HUDEP-2 (cell line): ENCODE measurements around the gene TDRD1.

Experiments used
- DNase-seq, 76 experiments: peaks; one replicate each; lab custom pipeline; 2025; ENCODE audit not compliant: unreplicated experiment in 76 of 76; lab: John Stamatoyannopoulos, UW

TDRD1 gene

GRCh38 chr10:114173921-114174694 is 5.0 kb upstream of the TDRD1 start, which contains the start of gene CCDC186:
TSS of gene CCDC186 (minus strand) at chr10:114174203. CDS start at chr10:114163268, 10,935 bp downstream.
- peak in 75 of 76 experiments; percentile 30 to 93 (median 84) for DNase-seq

GRCh38 chr10:114174695-114175188 is 4.4 kb upstream of the TDRD1 start:
- DNase-seq = peak in 10 of 76 experiments; percentile 0 to 28 (median 11)

- DNase-seq = no peak
Observed at GRCh38 chr10:114175667-114176066, 3.5 kb upstream of the TDRD1 start.

GRCh38 chr10:114176511-114176910 is 2.6 kb upstream of the TDRD1 start:
- no peak for DNase-seq

GRCh38 chr10:114179747-114180146 is 594 bp downstream of the TDRD1 start:
- DNase-seq = no peak

GRCh38 chr10:114180937-114181336 is 1.8 kb downstream of the TDRD1 start:
- no peak for DNase-seq

GRCh38 chr10:114181971-114182370 is 2.8 kb downstream of the TDRD1 start:
- DNase-seq = no peak

- DNase-seq = no peak
Observed at GRCh38 chr10:114183563-114183962, 4.4 kb downstream of the TDRD1 start.

- DNase-seq = no peak
Observed at GRCh38 chr10:114184276-114184675, 5.1 kb downstream of the TDRD1 start.

- no peak for DNase-seq
Observed at GRCh38 chr10:114188001-114188400, 8.8 kb downstream of the TDRD1 start.

- DNase-seq = no peak
Observed at GRCh38 chr10:114188900-114189299, 9.7 kb downstream of the TDRD1 start.

- no peak for DNase-seq
Observed at GRCh38 chr10:114189700-114190099, 10.5 kb downstream of the TDRD1 start.

GRCh38 chr10:114195079-114195478 is 15.9 kb downstream of the TDRD1 start:
- DNase-seq = no peak

GRCh38 chr10:114199239-114199638 is 20.1 kb downstream of the TDRD1 start:
- no peak for DNase-seq

GRCh38 chr10:114202812-114203211 is 23.7 kb downstream of the TDRD1 start:
- DNase-seq = no peak

GRCh38 chr10:114206902-114207301 is 27.7 kb downstream of the TDRD1 start:
- no peak for DNase-seq

- no peak for DNase-seq
Observed at GRCh38 chr10:114207349-114207748, 28.2 kb downstream of the TDRD1 start.

- DNase-seq = no peak
Observed at GRCh38 chr10:114208351-114208750, 29.2 kb downstream of the TDRD1 start.

GRCh38 chr10:114212153-114212552 is 33.0 kb downstream of the TDRD1 start:
- no peak for DNase-seq

- no peak for DNase-seq
Observed at GRCh38 chr10:114215033-114215432, 35.9 kb downstream of the TDRD1 start.

GRCh38 chr10:114220281-114220680 is 41.1 kb downstream of the TDRD1 start:
- no peak for DNase-seq

- no peak for DNase-seq
Observed at GRCh38 chr10:114221235-114221634, 42.1 kb downstream of the TDRD1 start.
